HL-60 (cell line): ENCODE results near the gene POLR3A.

Experiments
- POLR2AphosphoS5 ChIP-seq: IDR thresholded peaks from 2 replicates; pipeline ENCODE4 v1.6.1; 2012; ENCODE audit warnings: low read depth
- TF ChIP-seq, protein P1 (sequence below): IDR thresholded peaks from one replicate; pipeline ENCODE4 v1.5.1; 2011; ENCODE audit warnings: low read length, control low read depth, inconsistent platforms; ENCODE audit not compliant: insufficient read depth
- TF ChIP-seq, protein P2 (sequence below): IDR thresholded peaks from 2 replicates; pipeline ENCODE4 v1.6.1; 2012; ENCODE audit warnings: low read depth; ENCODE audit not compliant: insufficient replicate concordance

DNA sequence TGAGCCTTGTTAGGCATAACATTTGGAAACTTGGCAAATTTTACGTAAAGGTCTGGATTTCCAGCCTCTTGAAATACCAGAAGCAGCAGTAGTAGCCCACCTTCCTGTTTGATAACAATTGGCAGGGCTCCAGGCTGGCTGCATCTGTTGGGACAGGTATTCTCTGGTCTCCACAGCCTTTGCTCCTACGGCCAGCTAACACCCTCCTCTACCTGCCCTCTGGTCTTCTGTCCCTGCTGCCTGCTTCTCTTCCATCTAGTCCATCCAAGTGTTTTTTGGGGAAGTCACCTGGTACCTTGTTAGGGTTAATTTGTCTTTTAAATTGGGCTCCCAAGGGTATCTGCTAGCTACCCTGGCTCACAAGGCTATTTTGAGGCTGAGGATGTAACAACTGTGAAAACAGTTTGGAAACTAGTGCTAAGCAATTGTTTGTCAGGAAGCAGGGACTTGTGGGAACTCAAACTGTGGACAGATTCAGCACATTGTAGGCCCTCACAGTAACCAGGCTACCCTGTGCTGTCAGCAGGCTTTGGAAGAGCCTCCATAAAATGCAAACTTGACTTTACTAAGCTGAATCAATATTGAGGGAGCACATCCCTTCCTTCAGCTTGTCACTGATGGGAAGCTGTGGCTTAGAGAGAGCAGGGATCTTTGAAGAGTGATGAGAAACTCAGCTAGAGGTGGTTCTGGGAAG lies 12.9 kb upstream of the POLR3A start:
- TF ChIP-seq POLR2AphosphoS5, result peak; percentile 11
- TF ChIP-seq, protein P1, sequence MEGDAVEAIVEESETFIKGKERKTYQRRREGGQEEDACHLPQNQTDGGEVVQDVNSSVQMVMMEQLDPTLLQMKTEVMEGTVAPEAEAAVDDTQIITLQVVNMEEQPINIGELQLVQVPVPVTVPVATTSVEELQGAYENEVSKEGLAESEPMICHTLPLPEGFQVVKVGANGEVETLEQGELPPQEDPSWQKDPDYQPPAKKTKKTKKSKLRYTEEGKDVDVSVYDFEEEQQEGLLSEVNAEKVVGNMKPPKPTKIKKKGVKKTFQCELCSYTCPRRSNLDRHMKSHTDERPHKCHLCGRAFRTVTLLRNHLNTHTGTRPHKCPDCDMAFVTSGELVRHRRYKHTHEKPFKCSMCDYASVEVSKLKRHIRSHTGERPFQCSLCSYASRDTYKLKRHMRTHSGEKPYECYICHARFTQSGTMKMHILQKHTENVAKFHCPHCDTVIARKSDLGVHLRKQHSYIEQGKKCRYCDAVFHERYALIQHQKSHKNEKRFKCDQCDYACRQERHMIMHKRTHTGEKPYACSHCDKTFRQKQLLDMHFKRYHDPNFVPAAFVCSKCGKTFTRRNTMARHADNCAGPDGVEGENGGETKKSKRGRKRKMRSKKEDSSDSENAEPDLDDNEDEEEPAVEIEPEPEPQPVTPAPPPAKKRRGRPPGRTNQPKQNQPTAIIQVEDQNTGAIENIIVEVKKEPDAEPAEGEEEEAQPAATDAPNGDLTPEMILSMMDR, result no peak
- TF ChIP-seq, protein P2, sequence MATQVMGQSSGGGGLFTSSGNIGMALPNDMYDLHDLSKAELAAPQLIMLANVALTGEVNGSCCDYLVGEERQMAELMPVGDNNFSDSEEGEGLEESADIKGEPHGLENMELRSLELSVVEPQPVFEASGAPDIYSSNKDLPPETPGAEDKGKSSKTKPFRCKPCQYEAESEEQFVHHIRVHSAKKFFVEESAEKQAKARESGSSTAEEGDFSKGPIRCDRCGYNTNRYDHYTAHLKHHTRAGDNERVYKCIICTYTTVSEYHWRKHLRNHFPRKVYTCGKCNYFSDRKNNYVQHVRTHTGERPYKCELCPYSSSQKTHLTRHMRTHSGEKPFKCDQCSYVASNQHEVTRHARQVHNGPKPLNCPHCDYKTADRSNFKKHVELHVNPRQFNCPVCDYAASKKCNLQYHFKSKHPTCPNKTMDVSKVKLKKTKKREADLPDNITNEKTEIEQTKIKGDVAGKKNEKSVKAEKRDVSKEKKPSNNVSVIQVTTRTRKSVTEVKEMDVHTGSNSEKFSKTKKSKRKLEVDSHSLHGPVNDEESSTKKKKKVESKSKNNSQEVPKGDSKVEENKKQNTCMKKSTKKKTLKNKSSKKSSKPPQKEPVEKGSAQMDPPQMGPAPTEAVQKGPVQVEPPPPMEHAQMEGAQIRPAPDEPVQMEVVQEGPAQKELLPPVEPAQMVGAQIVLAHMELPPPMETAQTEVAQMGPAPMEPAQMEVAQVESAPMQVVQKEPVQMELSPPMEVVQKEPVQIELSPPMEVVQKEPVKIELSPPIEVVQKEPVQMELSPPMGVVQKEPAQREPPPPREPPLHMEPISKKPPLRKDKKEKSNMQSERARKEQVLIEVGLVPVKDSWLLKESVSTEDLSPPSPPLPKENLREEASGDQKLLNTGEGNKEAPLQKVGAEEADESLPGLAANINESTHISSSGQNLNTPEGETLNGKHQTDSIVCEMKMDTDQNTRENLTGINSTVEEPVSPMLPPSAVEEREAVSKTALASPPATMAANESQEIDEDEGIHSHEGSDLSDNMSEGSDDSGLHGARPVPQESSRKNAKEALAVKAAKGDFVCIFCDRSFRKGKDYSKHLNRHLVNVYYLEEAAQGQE, result no peak
